Iris pigment epithelial cell (primary cell): Measurements from ENCODE around the gene MPP1.

Experiments used
- DNase-seq: peaks from one replicate; pipeline ENCODE4 v3.0.0-alpha.2; 2011; ENCODE audit warnings: low read depth

The MPP1 gene

GRCh38 chrX:154812341-154813101 lies 7.2 kb upstream of the MPP1 start:
- DNase-seq: no peak

GRCh38 chrX:154809939-154810665 lies 4.8 kb upstream of the MPP1 start:
- peak; percentile 45 for DNase-seq

DNA sequence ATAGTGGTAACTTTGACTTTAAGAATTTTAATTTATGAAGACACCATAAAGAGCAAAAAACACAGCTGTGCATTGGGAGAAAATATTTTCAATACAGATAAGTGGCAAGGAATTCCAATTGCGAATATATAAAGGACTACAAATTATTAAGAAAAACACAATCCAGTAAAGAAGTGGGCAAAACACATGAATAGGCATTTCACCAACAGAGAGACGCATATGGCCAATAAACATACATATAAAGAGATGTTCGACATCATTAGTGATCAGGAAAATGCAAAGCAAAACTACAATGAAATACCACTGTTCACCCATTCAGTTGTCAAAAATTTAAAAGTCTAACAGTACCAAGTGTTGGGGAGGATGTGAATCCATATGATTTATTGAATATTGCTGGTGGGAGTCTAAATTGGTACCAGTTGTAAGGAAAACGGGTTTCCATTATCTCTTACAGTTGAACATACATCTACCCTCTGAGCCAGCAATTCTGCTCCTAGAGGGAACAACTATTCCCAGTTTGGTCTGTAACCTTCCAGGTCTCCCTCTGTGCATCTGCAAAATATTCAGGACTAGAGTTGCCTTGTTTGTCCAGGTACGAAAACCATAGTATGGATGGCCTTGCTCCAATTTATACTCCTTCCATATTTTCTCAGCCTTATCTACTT lies 1.7 kb upstream of the MPP1 start:
- no peak for DNase-seq

GRCh38 chrX:154805696-154806091 lies 409 bp upstream of the MPP1 start:
- peak; percentile 48 for DNase-seq

- no peak for DNase-seq
Measured at GRCh38 chrX:154804261-154804956, 876 bp downstream of the MPP1 start.

DNA sequence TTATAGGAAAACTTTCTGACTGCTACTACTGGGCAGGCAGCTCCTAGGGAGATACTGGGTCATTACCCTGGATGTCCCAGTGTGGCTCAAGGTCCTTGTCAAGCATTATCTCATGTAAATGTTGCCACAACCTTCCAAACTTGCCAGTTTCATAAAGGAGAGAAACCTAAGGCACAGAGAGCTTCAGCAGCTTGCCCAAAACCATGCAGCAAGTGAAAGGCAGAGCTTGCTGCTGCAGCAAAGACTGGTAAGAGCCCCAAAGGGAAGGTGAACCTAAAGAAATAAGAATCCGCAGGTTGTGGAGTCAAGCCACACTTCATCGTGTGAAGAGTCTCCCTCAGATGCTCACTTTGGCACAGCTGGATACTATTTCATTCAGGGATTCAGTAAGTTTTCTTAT lies 2.3 kb downstream of the MPP1 start:
- no peak for DNase-seq

GRCh38 chrX:154800478-154801210 lies 4.6 kb downstream of the MPP1 start:
- DNase-seq: no peak

- DNase-seq: peak; percentile 31
Measured at GRCh38 chrX:154799556-154800348, 5.5 kb downstream of the MPP1 start.

GRCh38 chrX:154797006-154797405 lies 8.3 kb downstream of the MPP1 start:
- peak; percentile 34 for DNase-seq

DNA sequence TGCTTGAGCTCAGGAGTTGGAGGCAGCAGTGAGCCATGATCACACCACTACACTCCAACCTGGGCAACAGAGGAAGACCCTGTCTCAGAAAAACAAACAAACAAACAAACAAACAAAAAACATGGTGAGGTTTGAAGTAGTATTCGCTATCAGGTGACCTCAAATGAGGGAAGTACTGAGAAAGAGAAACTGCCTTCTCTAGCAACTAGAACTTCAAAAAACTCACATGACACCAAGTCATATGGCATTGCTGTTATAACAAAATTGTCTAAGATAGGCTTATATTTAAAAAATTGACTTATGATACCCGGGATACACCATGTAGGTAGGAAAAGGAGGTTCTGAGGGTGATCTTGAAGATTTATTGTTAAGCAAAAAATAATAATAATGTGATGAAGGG lies 10.3 kb downstream of the MPP1 start:
- no peak for DNase-seq

GRCh38 chrX:154793084-154793795 lies 12.0 kb downstream of the MPP1 start:
- DNase-seq: no peak

DNA sequence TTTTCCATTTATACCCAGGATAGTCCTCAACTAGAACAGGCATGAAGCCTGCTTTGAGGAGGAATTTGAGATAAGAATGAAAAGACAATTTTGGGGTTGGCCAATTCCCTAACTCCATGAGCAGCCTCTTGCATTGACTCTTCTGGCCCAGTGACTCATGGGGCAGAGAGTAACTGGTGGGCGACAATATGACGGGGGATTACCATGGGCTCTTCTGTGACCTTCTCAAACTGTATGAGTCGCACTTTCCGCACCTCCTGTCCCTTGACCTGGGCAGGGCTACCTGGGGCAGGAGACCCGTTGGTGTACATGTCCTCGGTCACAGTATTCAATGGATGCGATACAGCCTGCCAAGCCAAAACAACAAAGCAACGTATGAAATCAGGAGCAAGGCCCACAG lies 13.3 kb downstream of the MPP1 start:
- no peak for DNase-seq

GRCh38 chrX:154791467-154791866 lies 13.8 kb downstream of the MPP1 start:
- no peak for DNase-seq

DNA sequence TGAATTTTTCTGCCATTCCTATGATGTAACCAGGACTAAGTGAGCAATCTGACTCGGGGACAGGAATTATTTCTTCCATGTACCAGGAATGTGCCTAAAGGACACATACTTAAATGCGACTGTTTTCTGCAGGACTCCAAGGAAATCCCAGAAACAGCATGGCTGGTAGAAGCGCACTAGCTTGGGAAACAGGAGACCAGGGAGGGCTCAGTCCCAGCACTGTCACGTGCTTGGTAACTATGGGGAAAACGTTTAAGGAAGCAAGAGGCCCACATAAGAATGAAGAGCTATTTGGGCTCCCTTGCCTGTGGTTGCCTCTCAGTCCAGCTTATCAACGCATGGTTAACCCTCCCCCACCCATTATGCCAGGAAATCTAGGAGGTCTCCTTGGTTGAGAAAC lies 19.6 kb downstream of the MPP1 start:
- DNase-seq: no peak

- no peak for DNase-seq
Measured at GRCh38 chrX:154784149-154784995, 20.9 kb downstream of the MPP1 start.

DNA sequence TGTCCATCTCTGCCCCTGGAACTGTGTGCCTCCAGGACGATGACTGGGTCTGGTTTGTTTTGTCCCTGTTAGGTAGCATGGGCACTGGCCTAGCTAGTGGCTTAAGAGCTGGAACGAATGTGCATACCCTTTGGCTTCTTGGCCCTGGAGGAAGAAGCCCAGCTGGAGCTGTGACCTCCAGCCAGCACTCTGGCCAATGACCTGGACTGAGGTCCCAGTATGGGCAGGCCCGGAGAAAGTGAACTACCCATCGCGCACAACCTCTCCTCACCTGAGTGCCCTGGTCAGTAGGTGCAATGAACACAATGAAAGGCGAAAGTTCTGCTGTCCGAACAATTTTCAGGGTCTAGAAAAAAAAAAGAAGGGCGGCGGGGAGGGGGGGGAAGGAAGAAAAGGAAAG lies 24.3 kb downstream of the MPP1 start:
- no peak for DNase-seq

DNA sequence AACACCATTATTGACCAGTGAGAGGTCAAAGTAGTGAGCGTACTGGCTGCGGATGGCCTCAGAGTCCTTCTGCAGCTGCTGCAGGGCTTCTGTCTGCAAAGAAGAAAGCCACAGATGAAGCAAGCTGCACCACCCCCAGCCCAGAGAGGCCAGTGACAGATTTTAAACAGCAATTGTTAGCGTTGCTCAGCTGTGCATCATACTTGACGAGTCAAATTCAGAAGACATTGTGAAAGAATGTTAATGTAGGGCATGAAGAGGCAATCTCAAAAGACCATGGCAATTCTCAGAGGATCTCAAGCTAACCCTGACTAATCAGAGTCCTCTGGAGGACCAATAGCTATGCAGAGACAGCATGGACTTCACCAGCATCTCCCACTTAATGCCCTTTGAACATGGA lies 26.0 kb downstream of the MPP1 start:
- DNase-seq: peak; percentile 64

- DNase-seq: no peak
Measured at GRCh38 chrX:154776753-154777152, 28.5 kb downstream of the MPP1 start.
